ENCODE data around the gene NID2. TPM values are rescaled to one million over a fixed set of nuclear protein-coding genes. Genes with fewer than 3 reads are reported as not detected.

NID2 gene
- total and polyA plus RNA-seq, 12 donors: 7.2 to 61.3 (median 33.0) TPM

- H3K4me3 ChIP-seq: no peak overlapping the region
- H3K27me3 ChIP-seq: no peaks in the 10 kb centered on the region
- no peaks in the 10 kb centered on the region for H3K9me3 ChIP-seq (replicated peaks in 1 of 3)
- TF ChIP-seq CTCF (IDR thresholded peaks at IDR 0.05) (no peak), POLR2A (IDR thresholded peaks at IDR 0.05) (no peak)
- no peak overlapping the region for H3K27ac ChIP-seq
- no peak for DNase-seq
- H3K36me3 ChIP-seq (replicated peaks in 1 of 2): no peaks in the 10 kb centered on the region
- intact Hi-C loops (cut with DNase I): no loop called here
- no peaks in the 10 kb centered on the region for H3K4me1 ChIP-seq (replicated peaks in 1 of 2)
Measured at GRCh38 chr14:52112336-52113018, 43.6 kb upstream of the NID2 start.

GRCh38 chr14:52111583-52111982 is 42.7 kb upstream of the NID2 start:
- TF ChIP-seq POLR2A (IDR thresholded peaks at IDR 0.05): no peak
- TF ChIP-seq CTCF (IDR thresholded peaks at IDR 0.05): no peak
- no peaks in the 10 kb centered on the region for H3K4me1 ChIP-seq (replicated peaks in 1 of 2)
- H3K27me3 ChIP-seq: no peaks in the 10 kb centered on the region
- 83 to 95% (median 87%) methylated on average over 4 of the region's 4 CpGs for WGBS, 4 donors
- intact Hi-C loops (cut with DNase I): no loop called here
- no peak overlapping the region for H3K4me3 ChIP-seq
- H3K36me3 ChIP-seq (replicated peaks in 1 of 2): no peaks in the 10 kb centered on the region
- no peak for DNase-seq
- no peaks in the 10 kb centered on the region for H3K9me3 ChIP-seq (replicated peaks in 1 of 3)
- H3K27ac ChIP-seq: no peak overlapping the region

GRCh38 chr14:52110441-52111086 is 41.7 kb upstream of the NID2 start:
- no peak overlapping the region for H3K4me3 ChIP-seq
- WGBS, 4 donors: 73 to 90% (median 78%) methylated on average over 5 of the region's 5 CpGs
- H3K4me1 ChIP-seq (replicated peaks in 1 of 2): no peaks in the 10 kb centered on the region
- H3K36me3 ChIP-seq (replicated peaks in 1 of 2): no peaks in the 10 kb centered on the region
- TF ChIP-seq CTCF (IDR thresholded peaks at IDR 0.05) (no peak), POLR2A (IDR thresholded peaks at IDR 0.05) (no peak)
- no peak overlapping the region for H3K27ac ChIP-seq
- intact Hi-C loops (cut with DNase I): no loop called here
- no peaks in the 10 kb centered on the region for H3K9me3 ChIP-seq (replicated peaks in 1 of 3)
- DNase-seq: no peak
- no peaks in the 10 kb centered on the region for H3K27me3 ChIP-seq

- WGBS, 4 donors: 90 to 100% (median 93%) methylated on average over 1 of the region's 1 CpG
- intact Hi-C loops (cut with DNase I): no loop called here
- Histone ChIP-seq H3K27me3 (no peaks in the 10 kb centered on the region), H3K36me3 (replicated peaks in 1 of 2) (no peaks in the 10 kb centered on the region), H3K4me3 (no peak overlapping the region), H3K4me1 (replicated peaks in 1 of 2) (no peaks in the 10 kb centered on the region), H3K27ac (no peak overlapping the region), H3K9me3 (replicated peaks in 1 of 3) (no peaks in the 10 kb centered on the region)
- TF ChIP-seq CTCF (IDR thresholded peaks at IDR 0.05) (no peak), POLR2A (IDR thresholded peaks at IDR 0.05) (no peak)
- no peak for DNase-seq
Measured at GRCh38 chr14:52108823-52109222, 40.0 kb upstream of the NID2 start.

Measured in adrenal gland (tissue), 12 donors.